IPS-18a (cell line): ENCODE results near the gene F5.

ENCODE experiments used
- H3K27ac ChIP-seq: one replicate; pipeline ENCODE4 v1.5.1; 2013; ENCODE audit warnings: low read length
- H3K27me3 ChIP-seq: one replicate; pipeline ENCODE4 v1.6.1; 2013; ENCODE audit warnings: mild to moderate bottlenecking, low read length; ENCODE audit not compliant: control insufficient read depth, insufficient read depth
- H3K36me3 ChIP-seq: one replicate; pipeline ENCODE4 v1.6.1; 2013; ENCODE audit warnings: low read depth, low read length; ENCODE audit not compliant: control insufficient read depth
- H3K4me1 ChIP-seq: one replicate; pipeline ENCODE4 v1.6.1; 2013; ENCODE audit warnings: low read depth, low read length; ENCODE audit not compliant: control insufficient read depth
- H3K4me3 ChIP-seq: one replicate; pipeline ENCODE4 v1.5.1; 2013; ENCODE audit warnings: low read length
- H3K9ac ChIP-seq: one replicate; pipeline ENCODE4 v1.6.1; 2013; ENCODE audit warnings: mild to moderate bottlenecking, low read length, moderate library complexity
- H3K9me3 ChIP-seq: one replicate; pipeline ENCODE4 v1.6.1; 2013; ENCODE audit warnings: low read depth, low read length; ENCODE audit not compliant: control insufficient read depth

Gene F5

GRCh38 chr1:169586395-169587255 lies at the start of gene F5:
TSS of gene F5 (minus strand) at chr1:169586481. CDS start at chr1:169586386, 95 bp downstream.
- Histone ChIP-seq H3K4me3 (no peak within 1 kb of the TSS), H3K9ac (no peak within 1 kb of the TSS), H3K9me3 (no peaks in the 10 kb centered on the region)

GRCh38 chr1:169634877-169635276 lies 48.6 kb upstream of the F5 start:
- no peak overlapping the region for H3K27ac ChIP-seq

More at GRCh38 chr1:169586395-169587255, at the start of gene F5:
- Histone ChIP-seq H3K27me3 (peaks cover 4% of the 10 kb centered on the region), H3K36me3 (no peaks in the 10 kb centered on the region), H3K4me1 (no peaks in the 10 kb centered on the region), H3K27ac (no peak within 1 kb of the TSS)

GRCh38 chr1:169634145-169634544 lies 47.9 kb upstream of the F5 start:
- Histone ChIP-seq H3K27ac (no peak overlapping the region), H3K9me3 (peaks cover 4% of the 10 kb centered on the region), H3K9ac (no peak overlapping the region), H3K4me1 (no peaks in the 10 kb centered on the region), H3K36me3 (no peaks in the 10 kb centered on the region), H3K4me3 (no peak overlapping the region), H3K27me3 (no peaks in the 10 kb centered on the region)

More at GRCh38 chr1:169634877-169635276, 48.6 kb upstream of the F5 start:
- Histone ChIP-seq H3K4me3 (no peak overlapping the region), H3K36me3 (no peaks in the 10 kb centered on the region), H3K9me3 (peaks cover 4% of the 10 kb centered on the region), H3K4me1 (no peaks in the 10 kb centered on the region), H3K9ac (no peak overlapping the region), H3K27me3 (no peaks in the 10 kb centered on the region)

GRCh38 chr1:169631249-169631648 lies 45.0 kb upstream of the F5 start:
- no peaks in the 10 kb centered on the region for H3K4me1 ChIP-seq
- H3K9ac ChIP-seq: no peak overlapping the region
- H3K36me3 ChIP-seq: no peaks in the 10 kb centered on the region
- no peak overlapping the region for H3K27ac ChIP-seq
- peaks cover 4% of the 10 kb centered on the region for H3K9me3 ChIP-seq
- no peaks in the 10 kb centered on the region for H3K27me3 ChIP-seq
- no peak overlapping the region for H3K4me3 ChIP-seq

GRCh38 chr1:169630006-169630405 lies 43.7 kb upstream of the F5 start, which contains the start of gene SELP:
TSS of gene SELP (minus strand) at chr1:169630124. CDS start at chr1:169630074, 50 bp downstream.
- no peaks in the 10 kb centered on the region for H3K36me3 ChIP-seq
- H3K27me3 ChIP-seq: no peaks in the 10 kb centered on the region
- H3K9ac ChIP-seq: no peak within 1 kb of the TSS
- H3K27ac ChIP-seq: no peak within 1 kb of the TSS
- H3K9me3 ChIP-seq: peaks cover 1% of the 10 kb centered on the region
- H3K4me3 ChIP-seq: no peak within 1 kb of the TSS
- no peaks in the 10 kb centered on the region for H3K4me1 ChIP-seq

- no peak overlapping the region for H3K4me3 ChIP-seq
- no peaks in the 10 kb centered on the region for H3K27me3 ChIP-seq
- no peaks in the 10 kb centered on the region for H3K36me3 ChIP-seq
- H3K4me1 ChIP-seq: no peaks in the 10 kb centered on the region
- H3K9ac ChIP-seq: no peak overlapping the region
- H3K9me3 ChIP-seq: no peaks in the 10 kb centered on the region
- H3K27ac ChIP-seq: no peak overlapping the region
Measured at GRCh38 chr1:169624912-169625311, 38.6 kb upstream of the F5 start.

- H3K9ac ChIP-seq: no peak overlapping the region
- H3K27me3 ChIP-seq: no peaks in the 10 kb centered on the region
- no peaks in the 10 kb centered on the region for H3K9me3 ChIP-seq
- H3K4me1 ChIP-seq: no peaks in the 10 kb centered on the region
- H3K36me3 ChIP-seq: no peaks in the 10 kb centered on the region
- no peak overlapping the region for H3K27ac ChIP-seq
- H3K4me3 ChIP-seq: no peak overlapping the region
Measured at GRCh38 chr1:169624122-169624521, 37.8 kb upstream of the F5 start.

GRCh38 chr1:169623132-169623926 lies 37.0 kb upstream of the F5 start:
- H3K4me3 ChIP-seq: no peak overlapping the region
- no peaks in the 10 kb centered on the region for H3K27me3 ChIP-seq
- no peaks in the 10 kb centered on the region for H3K36me3 ChIP-seq
- H3K9me3 ChIP-seq: no peaks in the 10 kb centered on the region
- H3K27ac ChIP-seq: no peak overlapping the region
- H3K4me1 ChIP-seq: no peaks in the 10 kb centered on the region
- H3K9ac ChIP-seq: no peak overlapping the region

- Histone ChIP-seq H3K36me3 (no peaks in the 10 kb centered on the region), H3K27ac (no peak overlapping the region), H3K9me3 (no peaks in the 10 kb centered on the region), H3K4me1 (no peaks in the 10 kb centered on the region), H3K27me3 (no peaks in the 10 kb centered on the region), H3K4me3 (no peak overlapping the region), H3K9ac (no peak overlapping the region)
Measured at GRCh38 chr1:169620565-169620964, 34.3 kb upstream of the F5 start.

GRCh38 chr1:169618367-169618766 lies 32.1 kb upstream of the F5 start:
- no peak overlapping the region for H3K27ac ChIP-seq
- no peaks in the 10 kb centered on the region for H3K4me1 ChIP-seq
- H3K27me3 ChIP-seq: no peaks in the 10 kb centered on the region
- H3K4me3 ChIP-seq: no peak overlapping the region
- H3K9ac ChIP-seq: no peak overlapping the region
- H3K9me3 ChIP-seq: no peaks in the 10 kb centered on the region
- H3K36me3 ChIP-seq: no peaks in the 10 kb centered on the region

GRCh38 chr1:169615803-169616202 lies 29.5 kb upstream of the F5 start:
- Histone ChIP-seq H3K4me3 (no peak overlapping the region), H3K9ac (no peak overlapping the region), H3K36me3 (no peaks in the 10 kb centered on the region), H3K27me3 (no peaks in the 10 kb centered on the region), H3K9me3 (no peaks in the 10 kb centered on the region), H3K4me1 (no peaks in the 10 kb centered on the region), H3K27ac (no peak overlapping the region)
